Cardiac muscle cell (in vitro differentiated cells and primary cell): ENCODE measurements around the gene ARHGEF10L. TPM values are rescaled to one million over a fixed set of nuclear protein-coding genes. Genes with fewer than 3 reads are reported as not detected.

Experiments
- DNase-seq, 2 donors: peaks; one replicate each; pipeline versions ENCODE4 v3.0.0 to v3.0.0-alpha.2; 2010 to 2017; ENCODE audit warnings: low read depth in 1 of 2, low spot score in 1 of 2
- H3K27ac ChIP-seq: fragments of 200-600 bp; sonication (generic); 2 replicates; pipeline ENCODE4 v1.5.1; 2016
- H3K27me3 ChIP-seq: fragments of 200-600 bp; sonication (generic); 2 replicates; pipeline ENCODE4 v1.6.0; 2016; ENCODE audit warnings: control low read depth
- H3K36me3 ChIP-seq: fragments of 200-600 bp; sonication (generic); 2 replicates; pipeline ENCODE4 v1.5.1; 2016; ENCODE audit warnings: control low read depth
- H3K4me1 ChIP-seq: fragments of 200-600 bp; sonication (generic); 2 replicates; pipeline ENCODE4 v1.8.1; 2017; ENCODE audit warnings: low read depth, mild to moderate bottlenecking, mixed run types
- H3K4me3 ChIP-seq: fragments of 200-600 bp; sonication (generic); 2 replicates; pipeline ENCODE4 v1.5.1; 2016; ENCODE audit warnings: mild to moderate bottlenecking
- H3K9me3 ChIP-seq: fragments of 200-600 bp; sonication (generic); 2 replicates; pipeline ENCODE4 v1.5.1; 2017; ENCODE audit warnings: low read depth, mild to moderate bottlenecking, control low read depth
- polyA plus RNA-seq: library from polyadenylated mRNA; unstranded; fragments of >200 nt; fragmentation: Nextera tagmentation; extraction: Ambion mirVana; gene quantifications from 2 replicates; pipeline ENCODE4 v1.2.1, GENCODE V29; 2016
- total RNA-seq: library from RNA; depleted of rRNA; stranded (reverse); fragments of >200 nt; gene quantifications from 2 replicates; pipeline ENCODE4 v1.2.3, GENCODE V29; 2016
- TF ChIP-seq, protein P1 (sequence below): IDR thresholded peaks from 2 replicates; pipeline ENCODE4 v1.5.1; 2012; ENCODE audit warnings: low read depth, mild to moderate bottlenecking, low read length

ARHGEF10L gene
- total and polyA plus RNA-seq, 2 experiments from 2014 or later = 32.3 to 55.4 TPM

DNA sequence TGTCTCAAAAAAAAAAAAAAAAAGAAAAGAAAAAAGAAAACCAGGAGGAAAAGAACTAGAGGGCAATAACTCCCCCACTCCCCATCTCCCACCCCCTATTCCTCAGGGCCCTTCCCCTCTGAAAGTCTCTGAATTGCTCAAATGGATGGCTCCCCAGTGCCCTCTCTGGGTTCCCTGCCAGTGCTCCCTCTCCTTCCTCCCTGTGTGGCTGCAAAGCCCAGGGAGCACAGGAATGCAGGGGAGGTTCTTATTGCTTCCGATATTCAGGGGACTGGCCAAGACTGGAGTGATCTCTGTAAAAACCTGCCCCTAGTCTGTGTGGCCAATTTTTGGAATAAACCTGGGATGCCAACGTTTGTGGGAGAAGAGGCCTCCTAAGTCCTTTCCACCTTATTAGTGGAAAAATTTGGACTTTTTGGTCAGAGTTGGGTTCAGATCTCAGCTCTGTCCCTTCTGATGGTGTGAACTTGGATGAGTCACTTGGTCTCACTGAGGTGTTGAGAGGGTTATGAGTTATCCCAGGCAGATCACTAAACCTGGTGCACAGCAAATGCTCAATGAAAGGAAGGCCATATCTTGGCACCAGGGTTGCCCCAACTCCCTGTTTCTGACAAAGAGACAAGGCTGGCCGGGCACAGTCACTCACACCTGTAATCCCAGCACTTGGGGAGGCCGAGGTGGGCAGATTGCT is 13.4 kb upstream of the ARHGEF10L start:
- DNase-seq = peak in 1 of 2 donors; percentile 20

GRCh38 chr1:17527036-17527914 is 12.2 kb upstream of the ARHGEF10L start:
- Histone ChIP-seq H3K27ac (no peak overlapping the region), H3K9me3 (no peaks in the 10 kb centered on the region), H3K4me3 (no peak overlapping the region), H3K4me1 (peaks cover 4% of the 10 kb centered on the region), H3K27me3 (no peaks in the 10 kb centered on the region), H3K36me3 (no peaks in the 10 kb centered on the region)
- TF ChIP-seq, protein P1, sequence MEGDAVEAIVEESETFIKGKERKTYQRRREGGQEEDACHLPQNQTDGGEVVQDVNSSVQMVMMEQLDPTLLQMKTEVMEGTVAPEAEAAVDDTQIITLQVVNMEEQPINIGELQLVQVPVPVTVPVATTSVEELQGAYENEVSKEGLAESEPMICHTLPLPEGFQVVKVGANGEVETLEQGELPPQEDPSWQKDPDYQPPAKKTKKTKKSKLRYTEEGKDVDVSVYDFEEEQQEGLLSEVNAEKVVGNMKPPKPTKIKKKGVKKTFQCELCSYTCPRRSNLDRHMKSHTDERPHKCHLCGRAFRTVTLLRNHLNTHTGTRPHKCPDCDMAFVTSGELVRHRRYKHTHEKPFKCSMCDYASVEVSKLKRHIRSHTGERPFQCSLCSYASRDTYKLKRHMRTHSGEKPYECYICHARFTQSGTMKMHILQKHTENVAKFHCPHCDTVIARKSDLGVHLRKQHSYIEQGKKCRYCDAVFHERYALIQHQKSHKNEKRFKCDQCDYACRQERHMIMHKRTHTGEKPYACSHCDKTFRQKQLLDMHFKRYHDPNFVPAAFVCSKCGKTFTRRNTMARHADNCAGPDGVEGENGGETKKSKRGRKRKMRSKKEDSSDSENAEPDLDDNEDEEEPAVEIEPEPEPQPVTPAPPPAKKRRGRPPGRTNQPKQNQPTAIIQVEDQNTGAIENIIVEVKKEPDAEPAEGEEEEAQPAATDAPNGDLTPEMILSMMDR = no peak
- DNase-seq = peak in 1 of 2 donors; percentile 53

More for the DNA sequence above, 13.4 kb upstream of the ARHGEF10L start:
- no peak overlapping the region for H3K4me3 ChIP-seq
- TF ChIP-seq, protein P1 = no peak
- no peaks in the 10 kb centered on the region for H3K4me1 ChIP-seq
- no peaks in the 10 kb centered on the region for H3K36me3 ChIP-seq
- no peaks in the 10 kb centered on the region for H3K27me3 ChIP-seq
- H3K27ac ChIP-seq = no peak overlapping the region
- H3K9me3 ChIP-seq = no peaks in the 10 kb centered on the region

- Histone ChIP-seq H3K4me3 (no peak overlapping the region), H3K9me3 (no peaks in the 10 kb centered on the region), H3K27me3 (no peaks in the 10 kb centered on the region), H3K36me3 (no peaks in the 10 kb centered on the region), H3K27ac (no peak overlapping the region), H3K4me1 (peaks cover 7% of the 10 kb centered on the region)
- TF ChIP-seq, protein P1 = no peak
- DNase-seq = no peak
Measured at GRCh38 chr1:17529381-17529780, 10.1 kb upstream of the ARHGEF10L start.

- Histone ChIP-seq H3K36me3 (no peaks in the 10 kb centered on the region), H3K4me1 (peaks cover 7% of the 10 kb centered on the region), H3K4me3 (no peak overlapping the region), H3K9me3 (no peaks in the 10 kb centered on the region), H3K27me3 (no peaks in the 10 kb centered on the region), H3K27ac (peak overlapping the region; percentile 68)
- DNase-seq = no peak
- TF ChIP-seq, protein P1 = no peak
Measured at GRCh38 chr1:17531343-17531681, 8.2 kb upstream of the ARHGEF10L start.

- Histone ChIP-seq H3K9me3 (no peaks in the 10 kb centered on the region), H3K4me3 (no peak overlapping the region), H3K36me3 (no peaks in the 10 kb centered on the region), H3K4me1 (peaks cover 10% of the 10 kb centered on the region), H3K27me3 (no peaks in the 10 kb centered on the region), H3K27ac (peak overlapping the region; percentile 68)
- DNase-seq = peak; percentile 37 to 85
- TF ChIP-seq, protein P1 = no peak
Measured at GRCh38 chr1:17531682-17532487, 7.6 kb upstream of the ARHGEF10L start.
